Measurements from ENCODE around the gene ZNF614.
"Not testable (repeated sequence)": the region's sequence is repeated elsewhere in the genome, so short reads cannot be mapped to it uniquely, and the experiment has no call there.

The ZNF614 gene

DNA sequence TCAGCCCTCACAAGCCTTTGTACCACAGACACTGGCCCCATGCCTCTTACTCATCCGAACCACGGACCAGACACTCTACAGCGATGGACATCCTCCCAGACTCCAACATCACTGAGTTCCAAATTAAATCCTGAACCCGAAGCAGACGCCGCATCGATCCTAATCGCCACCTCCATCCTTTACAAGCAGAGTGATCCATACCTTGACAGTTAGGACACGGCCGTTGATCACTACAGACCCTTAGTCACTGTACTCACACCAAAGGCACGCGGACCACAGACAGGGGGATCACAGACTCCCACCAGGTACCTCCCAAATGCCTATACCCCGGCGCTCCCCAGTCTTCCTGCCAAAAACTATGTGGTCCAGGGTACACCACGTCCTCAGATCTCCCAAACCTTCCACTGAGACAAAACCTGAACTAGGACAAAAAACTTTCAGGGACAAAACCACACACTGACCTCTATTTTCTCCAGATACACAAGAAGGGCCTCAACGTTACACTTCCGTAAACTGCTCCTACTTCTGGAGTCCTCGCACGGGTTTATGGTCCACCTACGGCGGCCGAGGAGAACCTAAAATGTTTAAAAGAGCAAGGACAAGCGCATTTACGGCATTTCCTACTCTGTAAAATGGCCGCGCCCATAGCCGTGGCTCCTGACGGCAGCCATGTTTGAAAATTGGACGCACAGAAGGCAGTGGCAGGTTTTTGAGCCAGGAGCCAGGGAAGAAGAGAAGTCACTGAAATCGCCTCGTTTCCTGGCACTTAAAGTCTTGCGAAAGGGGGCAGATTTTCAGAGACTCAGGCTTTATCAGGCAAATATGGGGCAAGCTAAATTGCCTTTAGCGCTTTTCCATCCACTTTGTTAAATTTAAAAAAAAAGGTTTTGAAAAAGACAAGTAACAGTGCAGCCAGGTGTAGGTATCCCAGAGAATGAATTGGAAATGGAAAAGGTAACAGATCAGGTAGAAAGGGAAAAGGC lies 41.6 kb downstream of the ZNF614 start, which contains the start of gene ZNF350:
Gene ZNF350 (minus strand): TSS at position 532 of the 983 bp plus-strand sequence. CDS start 12,480 bp downstream, outside the sequence.
- DNase-seq (ENCODE audit: low read depth in 2 of 2): peak; percentile 97 to 98
- TF ChIP-seq, protein P1, sequence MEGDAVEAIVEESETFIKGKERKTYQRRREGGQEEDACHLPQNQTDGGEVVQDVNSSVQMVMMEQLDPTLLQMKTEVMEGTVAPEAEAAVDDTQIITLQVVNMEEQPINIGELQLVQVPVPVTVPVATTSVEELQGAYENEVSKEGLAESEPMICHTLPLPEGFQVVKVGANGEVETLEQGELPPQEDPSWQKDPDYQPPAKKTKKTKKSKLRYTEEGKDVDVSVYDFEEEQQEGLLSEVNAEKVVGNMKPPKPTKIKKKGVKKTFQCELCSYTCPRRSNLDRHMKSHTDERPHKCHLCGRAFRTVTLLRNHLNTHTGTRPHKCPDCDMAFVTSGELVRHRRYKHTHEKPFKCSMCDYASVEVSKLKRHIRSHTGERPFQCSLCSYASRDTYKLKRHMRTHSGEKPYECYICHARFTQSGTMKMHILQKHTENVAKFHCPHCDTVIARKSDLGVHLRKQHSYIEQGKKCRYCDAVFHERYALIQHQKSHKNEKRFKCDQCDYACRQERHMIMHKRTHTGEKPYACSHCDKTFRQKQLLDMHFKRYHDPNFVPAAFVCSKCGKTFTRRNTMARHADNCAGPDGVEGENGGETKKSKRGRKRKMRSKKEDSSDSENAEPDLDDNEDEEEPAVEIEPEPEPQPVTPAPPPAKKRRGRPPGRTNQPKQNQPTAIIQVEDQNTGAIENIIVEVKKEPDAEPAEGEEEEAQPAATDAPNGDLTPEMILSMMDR (IDR thresholded peaks at IDR 0.05; ENCODE audit: low read depth, low read length): no peak
- H3K4me3 ChIP-seq (replicated peaks in 1 of 2; ENCODE audit: low read depth in 2 of 2, low read length in 2 of 2): peak within 1 kb of the TSS; percentile 58 to 91

DNA sequence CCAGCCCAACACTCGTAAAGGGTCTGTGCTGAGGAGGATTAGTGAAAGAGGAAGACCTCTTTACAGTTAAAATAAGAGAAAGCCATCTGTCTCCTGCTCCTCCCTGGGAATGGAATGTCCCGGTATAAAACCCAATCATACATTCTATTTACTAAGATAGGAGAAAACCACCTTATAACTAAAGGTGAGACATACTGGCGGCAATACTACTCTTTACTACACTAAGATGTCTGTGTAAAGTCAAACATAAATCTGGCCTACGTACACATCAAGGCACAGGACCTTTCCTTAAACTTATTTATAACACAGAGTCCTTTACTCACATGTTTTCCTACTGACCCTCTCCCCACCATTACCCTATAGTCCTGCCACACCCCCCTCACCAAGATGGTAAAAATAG lies 44.8 kb downstream of the ZNF614 start:
- TF ChIP-seq, protein P1 (IDR thresholded peaks at IDR 0.05; ENCODE audit: low read depth, low read length): no peak
- H3K4me3 ChIP-seq (replicated peaks in 1 of 2; ENCODE audit: low read depth in 2 of 2, low read length in 2 of 2): no peak overlapping the region
- DNase-seq (ENCODE audit: low read depth in 2 of 2): no peak

DNA sequence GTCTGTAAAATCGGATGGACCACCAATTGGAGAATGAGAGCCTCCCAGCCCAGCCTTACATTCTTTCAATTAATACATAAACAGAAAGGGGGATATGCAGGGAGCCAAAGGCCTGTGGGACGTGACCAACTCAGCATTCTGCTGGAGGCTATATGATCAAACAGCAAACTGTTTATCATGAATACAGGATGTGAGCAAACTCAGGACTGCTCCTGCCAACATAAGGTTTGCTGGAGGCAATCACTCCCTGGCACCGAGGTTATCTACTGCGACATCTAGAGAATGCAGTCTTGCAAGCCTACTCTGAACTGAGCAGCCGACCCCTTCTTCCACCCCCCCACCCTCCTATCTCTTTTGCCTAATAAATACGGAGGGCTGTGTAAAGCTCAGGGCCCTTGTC lies 47.3 kb downstream of the ZNF614 start:
- DNase-seq (ENCODE audit: low read depth in 2 of 2); H3K4me3 ChIP-seq (replicated peaks in 1 of 2; ENCODE audit: low read depth in 2 of 2, low read length in 2 of 2): not testable (repeated sequence)

DNA sequence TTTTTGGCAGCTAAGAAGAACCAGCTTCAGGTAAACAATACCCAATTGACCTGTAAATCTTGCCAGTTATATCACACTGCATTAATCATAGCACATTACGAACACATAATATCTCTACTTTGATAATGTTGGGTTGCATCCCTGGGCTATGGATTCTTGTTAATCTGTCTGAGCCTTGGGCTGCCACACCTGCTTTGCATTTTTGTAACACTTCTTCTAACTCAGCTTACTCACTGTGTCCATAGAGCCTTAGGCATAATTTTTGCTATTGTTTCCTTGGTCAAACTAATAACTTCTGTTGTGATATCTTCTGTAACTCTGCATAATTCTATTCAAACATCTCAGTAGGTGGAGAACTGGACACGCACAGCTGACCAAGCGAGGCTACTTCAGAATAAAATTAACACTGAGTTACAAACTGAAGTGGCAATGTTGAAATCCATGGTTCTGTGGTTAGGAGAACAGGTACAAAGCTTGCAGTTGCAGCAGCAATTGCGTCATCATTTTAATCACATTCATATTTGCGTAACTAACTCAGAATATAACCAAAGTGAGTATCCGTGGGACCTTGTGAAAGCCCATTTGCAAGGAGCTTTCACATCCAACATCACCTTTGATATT lies 48.0 kb downstream of the ZNF614 start:
- peak; percentile 4 to 23 for DNase-seq (ENCODE audit: low read depth in 2 of 2)
- TF ChIP-seq, protein P1 (IDR thresholded peaks at IDR 0.05; ENCODE audit: low read depth, low read length): no peak
- no peak overlapping the region for H3K4me3 ChIP-seq (replicated peaks in 1 of 2; ENCODE audit: low read depth in 2 of 2, low read length in 2 of 2)

DNA sequence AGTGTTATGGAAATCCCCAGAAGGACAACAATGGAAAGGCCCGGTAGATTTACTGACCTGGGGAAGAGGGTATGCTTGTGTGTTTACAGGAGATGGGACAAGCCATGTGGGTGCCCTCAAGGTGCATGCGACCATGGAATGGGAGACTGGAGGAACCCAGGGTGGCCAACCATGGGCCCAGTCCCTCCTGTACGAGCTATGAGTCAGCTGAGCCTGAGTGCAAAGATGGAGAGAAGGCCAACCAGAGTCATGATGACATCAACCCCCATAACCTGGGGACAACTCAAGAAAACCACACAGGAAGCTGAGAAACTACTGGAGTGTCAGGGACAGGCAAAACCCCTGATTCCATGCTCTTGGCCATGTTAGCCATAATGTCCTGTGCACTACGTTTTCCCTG lies 49.3 kb downstream of the ZNF614 start:
- no peak for DNase-seq (ENCODE audit: low read depth in 2 of 2)
- TF ChIP-seq, protein P1 (IDR thresholded peaks at IDR 0.05; ENCODE audit: low read depth, low read length): no peak
- no peak overlapping the region for H3K4me3 ChIP-seq (replicated peaks in 1 of 2; ENCODE audit: low read depth in 2 of 2, low read length in 2 of 2)

DNA sequence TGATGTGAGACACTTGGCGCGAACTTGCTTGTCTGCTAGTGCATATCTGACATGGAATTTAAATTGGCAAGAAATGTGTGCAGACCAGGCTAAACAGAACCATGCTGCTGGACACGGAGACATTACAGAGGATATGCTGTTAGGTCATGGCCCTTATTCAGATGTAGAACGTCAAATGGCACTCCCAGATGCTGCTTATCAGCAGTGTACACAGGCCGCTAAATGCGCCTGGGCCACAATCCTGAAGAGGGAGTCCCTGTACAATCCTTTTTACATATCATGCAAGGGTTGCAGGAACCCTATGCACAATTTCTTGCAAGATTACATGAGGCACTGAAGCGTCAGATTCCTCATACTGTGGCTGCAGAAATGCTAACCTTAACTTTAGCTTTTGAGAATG lies 50.8 kb downstream of the ZNF614 start:
- TF ChIP-seq, protein P1 (IDR thresholded peaks at IDR 0.05; ENCODE audit: low read depth, low read length): no peak
- H3K4me3 ChIP-seq (replicated peaks in 1 of 2; ENCODE audit: low read depth in 2 of 2, low read length in 2 of 2): no peak overlapping the region

DNA sequence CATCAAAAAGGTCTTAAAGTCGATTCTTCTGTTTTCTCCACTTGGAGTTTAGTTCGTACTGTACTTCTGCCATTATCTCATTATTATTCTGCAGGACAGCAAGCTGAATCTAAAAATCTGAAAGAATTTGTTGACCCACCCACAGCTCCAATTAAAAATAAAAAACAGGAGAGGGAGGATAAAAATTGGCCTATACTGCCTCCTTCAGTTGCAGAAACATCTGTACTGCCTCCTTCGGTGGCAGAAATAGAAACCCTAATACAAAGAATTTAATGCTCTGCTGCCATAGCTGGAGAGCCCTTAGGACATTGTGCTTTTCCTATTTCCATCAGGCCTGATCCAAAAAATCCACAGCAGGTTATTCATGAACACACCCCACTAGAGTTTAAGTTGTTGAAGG lies 51.3 kb downstream of the ZNF614 start:
- no peak overlapping the region for H3K4me3 ChIP-seq (replicated peaks in 1 of 2; ENCODE audit: low read depth in 2 of 2, low read length in 2 of 2)
- no peak for DNase-seq (ENCODE audit: low read depth in 2 of 2)
- TF ChIP-seq, protein P1 (IDR thresholded peaks at IDR 0.05; ENCODE audit: low read depth, low read length): no peak

More for the DNA sequence above, 50.8 kb downstream of the ZNF614 start:
- no peak for DNase-seq (ENCODE audit: low read depth in 2 of 2)

DNA sequence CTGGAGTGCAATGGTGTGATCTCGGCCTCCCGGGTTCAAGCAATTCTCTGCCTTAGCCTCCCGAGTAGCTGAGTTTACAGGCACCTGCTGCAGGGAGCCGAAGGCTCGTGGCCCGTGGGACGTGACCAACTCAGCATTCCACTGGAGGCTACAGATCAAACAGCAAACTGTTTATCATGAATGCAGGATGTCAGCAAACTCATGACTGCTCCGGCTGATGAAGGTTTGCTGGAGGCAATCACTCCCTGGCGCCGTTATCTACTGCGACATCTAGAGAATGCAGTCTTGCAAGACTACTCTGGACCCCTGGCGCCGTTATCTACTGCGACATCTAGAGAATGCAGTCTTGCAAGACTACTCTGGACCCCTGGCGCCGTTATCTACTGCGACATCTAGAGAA lies 52.4 kb downstream of the ZNF614 start:
- not testable (repeated sequence) for DNase-seq (ENCODE audit: low read depth in 2 of 2); H3K4me3 ChIP-seq (replicated peaks in 1 of 2; ENCODE audit: low read depth in 2 of 2, low read length in 2 of 2)
